Mesothelial cell of epicardium (in vitro differentiated cells): ENCODE results near the gene TRDMT1. TPM values are rescaled to one million over a fixed set of nuclear protein-coding genes. Genes with fewer than 3 reads are reported as not detected.

Experiments used
- DNase-seq, 2 experiments: peaks; one replicate each; pipeline ENCODE4 v3.0.0; 2021; ENCODE audit warnings: low spot score in 2 of 2; ENCODE audit not compliant: unreplicated experiment in 2 of 2
- H3K27ac Mint-ChIP-seq: 2 replicates; pipeline ENCODE4 v1.8.0; 2021; ENCODE audit warnings: mixed read lengths
- H3K27me3 Mint-ChIP-seq: 2 replicates; pipeline ENCODE4 v1.8.0; 2021; ENCODE audit warnings: low read depth, mixed read lengths
- H3K36me3 Mint-ChIP-seq: 2 replicates; pipeline ENCODE4 v1.8.0; 2021; ENCODE audit warnings: mixed read lengths
- H3K4me1 Mint-ChIP-seq: 2 replicates; pipeline ENCODE4 v1.8.0; 2021; ENCODE audit warnings: mixed read lengths
- H3K4me3 Mint-ChIP-seq: 2 replicates; pipeline ENCODE4 v1.8.0; 2021; ENCODE audit warnings: mild to moderate bottlenecking, moderate library complexity, mixed read lengths
- H3K9me3 Mint-ChIP-seq: 2 replicates; pipeline ENCODE4 v1.8.0; 2021; ENCODE audit warnings: mixed read lengths
- total RNA-seq: library from RNA; stranded (reverse); gene quantifications from 3 replicates; pipeline ENCODE4 v1.2.1, GENCODE V29; 2021
- TF ChIP-seq, protein P1 (sequence below): fragments of 200-600 bp; sonication (generic); IDR thresholded peaks from one replicate; pipeline ENCODE4 v1.5.0; 2021; ENCODE audit warnings: antibody characterized with exemption; ENCODE audit not compliant: unreplicated experiment

TRDMT1 gene
- total RNA-seq, 1 donor from 2014 or later: 8.2 TPM

DNA sequence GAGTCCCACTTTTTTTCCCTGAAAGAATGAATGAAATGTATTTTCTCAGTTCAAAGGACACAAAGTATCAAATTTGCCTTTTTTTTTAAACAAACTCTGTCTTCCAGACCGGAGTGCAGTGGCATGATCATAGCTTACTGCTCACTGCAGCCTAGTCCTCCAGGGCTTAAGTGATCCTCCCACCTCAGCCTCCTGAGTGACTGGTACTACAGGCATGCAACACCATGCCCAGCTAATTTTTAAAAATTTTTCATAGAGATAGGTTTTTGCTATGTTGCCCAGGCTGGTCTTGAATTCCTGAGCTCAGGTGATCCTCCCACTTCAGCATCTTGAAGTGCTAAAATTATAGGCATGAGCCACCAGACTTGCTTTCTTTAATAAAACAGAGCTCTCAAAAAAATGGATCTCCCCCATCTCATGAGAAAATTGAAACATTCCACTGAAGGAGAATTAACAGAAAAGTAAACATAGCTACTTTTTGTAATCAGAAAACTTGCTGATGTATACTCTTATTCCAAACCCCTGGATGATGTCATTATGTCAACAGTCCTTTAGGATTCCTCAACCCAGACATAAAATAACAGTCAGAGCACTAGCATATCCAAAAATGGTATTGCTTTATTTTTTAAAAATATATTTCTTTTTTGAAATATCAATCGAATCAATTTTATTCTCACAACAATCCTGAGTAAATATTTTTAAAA, 12.3 kb upstream of the TRDMT1 start:
- Mint-ChIP-seq H3K4me1 (peaks cover 40% of the 10 kb centered on the region), H3K36me3 (no peaks in the 10 kb centered on the region), H3K27ac (no peak overlapping the region), H3K9me3 (no peaks in the 10 kb centered on the region), H3K4me3 (no peak overlapping the region), H3K27me3 (no peaks in the 10 kb centered on the region)
- TF ChIP-seq, protein P1, sequence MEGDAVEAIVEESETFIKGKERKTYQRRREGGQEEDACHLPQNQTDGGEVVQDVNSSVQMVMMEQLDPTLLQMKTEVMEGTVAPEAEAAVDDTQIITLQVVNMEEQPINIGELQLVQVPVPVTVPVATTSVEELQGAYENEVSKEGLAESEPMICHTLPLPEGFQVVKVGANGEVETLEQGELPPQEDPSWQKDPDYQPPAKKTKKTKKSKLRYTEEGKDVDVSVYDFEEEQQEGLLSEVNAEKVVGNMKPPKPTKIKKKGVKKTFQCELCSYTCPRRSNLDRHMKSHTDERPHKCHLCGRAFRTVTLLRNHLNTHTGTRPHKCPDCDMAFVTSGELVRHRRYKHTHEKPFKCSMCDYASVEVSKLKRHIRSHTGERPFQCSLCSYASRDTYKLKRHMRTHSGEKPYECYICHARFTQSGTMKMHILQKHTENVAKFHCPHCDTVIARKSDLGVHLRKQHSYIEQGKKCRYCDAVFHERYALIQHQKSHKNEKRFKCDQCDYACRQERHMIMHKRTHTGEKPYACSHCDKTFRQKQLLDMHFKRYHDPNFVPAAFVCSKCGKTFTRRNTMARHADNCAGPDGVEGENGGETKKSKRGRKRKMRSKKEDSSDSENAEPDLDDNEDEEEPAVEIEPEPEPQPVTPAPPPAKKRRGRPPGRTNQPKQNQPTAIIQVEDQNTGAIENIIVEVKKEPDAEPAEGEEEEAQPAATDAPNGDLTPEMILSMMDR: no peak
- no peak for DNase-seq

GRCh38 chr10:17212802-17213221, 11.3 kb upstream of the TRDMT1 start:
- H3K4me3 Mint-ChIP-seq: no peak overlapping the region
- H3K36me3 Mint-ChIP-seq: no peaks in the 10 kb centered on the region
- H3K4me1 Mint-ChIP-seq: peaks cover 46% of the 10 kb centered on the region
- TF ChIP-seq, protein P1: no peak
- no peaks in the 10 kb centered on the region for H3K9me3 Mint-ChIP-seq
- no peaks in the 10 kb centered on the region for H3K27me3 Mint-ChIP-seq
- DNase-seq: no peak
- no peak overlapping the region for H3K27ac Mint-ChIP-seq

- no peak for DNase-seq
- Mint-ChIP-seq H3K4me1 (peaks cover 45% of the 10 kb centered on the region), H3K36me3 (no peaks in the 10 kb centered on the region), H3K27me3 (no peaks in the 10 kb centered on the region), H3K4me3 (no peak overlapping the region), H3K27ac (peak overlapping the region; percentile 82), H3K9me3 (no peaks in the 10 kb centered on the region)
- TF ChIP-seq, protein P1: no peak
Measured at GRCh38 chr10:17210361-17210760, 8.9 kb upstream of the TRDMT1 start.

GRCh38 chr10:17209881-17210280, 8.4 kb upstream of the TRDMT1 start:
- Mint-ChIP-seq H3K27ac (no peak overlapping the region), H3K9me3 (no peaks in the 10 kb centered on the region), H3K4me1 (peaks cover 42% of the 10 kb centered on the region), H3K27me3 (no peaks in the 10 kb centered on the region), H3K4me3 (no peak overlapping the region), H3K36me3 (no peaks in the 10 kb centered on the region)
- DNase-seq: no peak
- TF ChIP-seq, protein P1: no peak

- no peaks in the 10 kb centered on the region for H3K36me3 Mint-ChIP-seq
- peak overlapping the region; percentile 48 for H3K27ac Mint-ChIP-seq
- H3K27me3 Mint-ChIP-seq: no peaks in the 10 kb centered on the region
- H3K9me3 Mint-ChIP-seq: no peaks in the 10 kb centered on the region
- H3K4me1 Mint-ChIP-seq: peaks cover 40% of the 10 kb centered on the region
- no peak for DNase-seq
- TF ChIP-seq, protein P1: no peak
- H3K4me3 Mint-ChIP-seq: no peak overlapping the region
Measured at GRCh38 chr10:17209302-17209701, 7.8 kb upstream of the TRDMT1 start.

- peak overlapping the region; percentile 44 for H3K27ac Mint-ChIP-seq
- H3K27me3 Mint-ChIP-seq: no peaks in the 10 kb centered on the region
- TF ChIP-seq, protein P1: no peak
- H3K36me3 Mint-ChIP-seq: no peaks in the 10 kb centered on the region
- no peak overlapping the region for H3K4me3 Mint-ChIP-seq
- no peaks in the 10 kb centered on the region for H3K9me3 Mint-ChIP-seq
- DNase-seq: no peak
- peaks cover 40% of the 10 kb centered on the region for H3K4me1 Mint-ChIP-seq
Measured at GRCh38 chr10:17208476-17208875, 7.0 kb upstream of the TRDMT1 start.
